PC-3 (cell line): ENCODE data around the gene ZBTB9.

Experiments
- EZH2 ChIP-seq: fragments of 300-600 bp; sonication (generic); IDR thresholded peaks from one replicate; pipeline ENCODE4 v1.6.1; 2017; ENCODE audit warnings: antibody characterized with exemption, mild to moderate bottlenecking, low read length; ENCODE audit not compliant: unreplicated experiment
- EZH2phosphoT487 ChIP-seq: fragments of 300-600 bp; sonication (generic); IDR thresholded peaks from 2 replicates; pipeline ENCODE4 v1.6.1; 2018; ENCODE audit warnings: mild to moderate bottlenecking, antibody characterized with exemption, low read length, borderline replicate concordance

DNA sequence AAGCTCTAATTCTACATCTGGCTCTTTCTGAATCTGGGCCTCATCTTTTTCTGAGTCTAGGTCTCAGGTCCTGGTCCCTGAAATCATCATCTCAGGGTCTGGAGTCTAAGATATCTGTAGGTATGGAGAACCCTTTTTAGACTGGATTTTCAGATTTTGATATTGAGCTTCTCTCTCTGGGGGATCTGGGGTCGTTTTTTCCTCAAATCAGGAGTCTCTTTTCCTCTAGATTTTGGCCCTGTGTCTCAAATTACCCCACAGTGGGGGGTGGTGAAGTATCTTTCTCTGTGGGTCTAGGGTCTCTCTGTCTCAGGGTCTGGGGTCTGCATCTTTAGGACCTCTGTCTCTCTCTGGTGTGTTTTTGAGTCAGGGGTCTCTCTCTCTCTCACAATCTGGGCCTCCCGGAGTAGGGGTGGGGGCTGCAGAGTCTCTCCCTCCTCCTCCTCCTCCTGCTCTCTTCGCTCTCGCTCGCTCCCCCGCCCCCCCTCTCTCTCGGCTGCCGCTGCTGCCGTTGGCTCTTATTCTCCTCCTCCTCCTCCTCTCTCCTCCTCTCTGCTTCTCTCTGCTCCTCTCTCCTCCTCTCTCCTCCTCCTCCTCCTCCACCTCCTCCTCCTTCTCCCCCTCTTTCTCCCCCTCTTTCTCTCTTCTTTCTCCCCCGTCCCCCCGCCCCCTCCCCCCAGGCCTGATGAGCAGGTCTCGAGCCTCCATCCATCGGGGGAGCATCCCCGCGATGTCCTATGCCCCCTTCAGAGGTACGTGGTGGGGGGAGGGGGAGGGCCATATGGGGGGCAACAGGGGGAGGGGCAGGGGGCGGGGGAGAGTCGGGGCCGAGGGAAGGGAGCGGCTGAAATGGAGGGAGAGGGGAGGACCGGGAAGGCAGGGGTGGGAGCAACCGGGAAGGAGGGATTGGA, 34.5 kb upstream of the ZBTB9 start, which contains the start of gene SYNGAP1:
- TF ChIP-seq EZH2phosphoT487 (no peak), EZH2 (no peak)
